ENCODE data around the gene SPOCK1.

DNA sequence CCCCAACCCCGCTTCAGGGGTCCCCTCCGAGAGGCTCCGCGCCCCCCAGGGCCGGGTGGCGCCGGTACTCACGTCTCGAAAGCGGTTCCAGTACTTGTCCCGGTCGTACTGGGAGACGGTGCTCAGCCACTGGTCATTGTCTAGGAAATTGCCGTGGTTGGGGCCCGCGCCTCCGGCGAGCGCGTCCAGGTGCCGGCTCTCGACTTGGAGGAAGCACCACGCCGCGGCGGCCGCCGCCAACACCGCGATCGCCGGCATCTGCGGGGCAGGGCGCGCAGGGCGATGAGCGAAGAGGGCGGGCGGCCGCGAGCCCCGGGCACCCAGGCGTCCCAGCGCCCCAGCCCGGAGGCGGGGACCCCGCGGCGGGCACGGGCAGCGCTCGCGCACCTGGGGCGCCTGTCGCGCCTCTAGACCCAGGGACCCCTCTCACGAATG lies 808 bp downstream of the SPOCK1 start:
- TF ChIP-seq, protein P1, sequence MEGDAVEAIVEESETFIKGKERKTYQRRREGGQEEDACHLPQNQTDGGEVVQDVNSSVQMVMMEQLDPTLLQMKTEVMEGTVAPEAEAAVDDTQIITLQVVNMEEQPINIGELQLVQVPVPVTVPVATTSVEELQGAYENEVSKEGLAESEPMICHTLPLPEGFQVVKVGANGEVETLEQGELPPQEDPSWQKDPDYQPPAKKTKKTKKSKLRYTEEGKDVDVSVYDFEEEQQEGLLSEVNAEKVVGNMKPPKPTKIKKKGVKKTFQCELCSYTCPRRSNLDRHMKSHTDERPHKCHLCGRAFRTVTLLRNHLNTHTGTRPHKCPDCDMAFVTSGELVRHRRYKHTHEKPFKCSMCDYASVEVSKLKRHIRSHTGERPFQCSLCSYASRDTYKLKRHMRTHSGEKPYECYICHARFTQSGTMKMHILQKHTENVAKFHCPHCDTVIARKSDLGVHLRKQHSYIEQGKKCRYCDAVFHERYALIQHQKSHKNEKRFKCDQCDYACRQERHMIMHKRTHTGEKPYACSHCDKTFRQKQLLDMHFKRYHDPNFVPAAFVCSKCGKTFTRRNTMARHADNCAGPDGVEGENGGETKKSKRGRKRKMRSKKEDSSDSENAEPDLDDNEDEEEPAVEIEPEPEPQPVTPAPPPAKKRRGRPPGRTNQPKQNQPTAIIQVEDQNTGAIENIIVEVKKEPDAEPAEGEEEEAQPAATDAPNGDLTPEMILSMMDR (IDR thresholded peaks at IDR 0.05), result no peak
- no peak for TF ChIP-seq POLR2A (IDR thresholded peaks at IDR 0.05)
